ENCODE data around the gene ACOT7. TPM values are rescaled to one million over a fixed set of nuclear protein-coding genes. Genes with fewer than 3 reads are reported as not detected.

Gene ACOT7
- total RNA-seq, 1 experiment from 2014 or later: 36.2 TPM

- Mint-ChIP-seq H3K9me3 (ENCODE audit: low read depth, unreplicated experiment) (no peaks in the 10 kb centered on the region), H3K27me3 (ENCODE audit: unreplicated experiment) (no peaks in the 10 kb centered on the region), H3K4me1 (ENCODE audit: low read depth, unreplicated experiment) (no peaks in the 10 kb centered on the region), H3K36me3 (ENCODE audit: insufficient read depth, unreplicated experiment) (peaks cover 5% of the 10 kb centered on the region), H3K27ac (ENCODE audit: unreplicated experiment) (no peak overlapping the region), H3K4me3 (ENCODE audit: low read depth, unreplicated experiment) (no peak overlapping the region)
- TF ChIP-seq, protein P1, sequence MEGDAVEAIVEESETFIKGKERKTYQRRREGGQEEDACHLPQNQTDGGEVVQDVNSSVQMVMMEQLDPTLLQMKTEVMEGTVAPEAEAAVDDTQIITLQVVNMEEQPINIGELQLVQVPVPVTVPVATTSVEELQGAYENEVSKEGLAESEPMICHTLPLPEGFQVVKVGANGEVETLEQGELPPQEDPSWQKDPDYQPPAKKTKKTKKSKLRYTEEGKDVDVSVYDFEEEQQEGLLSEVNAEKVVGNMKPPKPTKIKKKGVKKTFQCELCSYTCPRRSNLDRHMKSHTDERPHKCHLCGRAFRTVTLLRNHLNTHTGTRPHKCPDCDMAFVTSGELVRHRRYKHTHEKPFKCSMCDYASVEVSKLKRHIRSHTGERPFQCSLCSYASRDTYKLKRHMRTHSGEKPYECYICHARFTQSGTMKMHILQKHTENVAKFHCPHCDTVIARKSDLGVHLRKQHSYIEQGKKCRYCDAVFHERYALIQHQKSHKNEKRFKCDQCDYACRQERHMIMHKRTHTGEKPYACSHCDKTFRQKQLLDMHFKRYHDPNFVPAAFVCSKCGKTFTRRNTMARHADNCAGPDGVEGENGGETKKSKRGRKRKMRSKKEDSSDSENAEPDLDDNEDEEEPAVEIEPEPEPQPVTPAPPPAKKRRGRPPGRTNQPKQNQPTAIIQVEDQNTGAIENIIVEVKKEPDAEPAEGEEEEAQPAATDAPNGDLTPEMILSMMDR (IDR thresholded peaks at IDR 0.05; ENCODE audit: unreplicated experiment): no peak
- intact Hi-C loops (cut with micrococcal nuclease; ENCODE audit: unreplicated experiment): no loop called here
- DNase-seq: no peak
- CTCF ChIA-PET: no interaction called here
- no TSS peak for BruUV-seq (replicated peaks)
These were observed 134.9 kb downstream of the ACOT7 start for GRCh38 chr1:6258675-6259074.

GRCh38 chr1:6257541-6258069 lies 136.0 kb downstream of the ACOT7 start:
- Mint-ChIP-seq H3K4me1 (ENCODE audit: low read depth, unreplicated experiment) (no peaks in the 10 kb centered on the region), H3K27ac (ENCODE audit: unreplicated experiment) (no peak overlapping the region), H3K4me3 (ENCODE audit: low read depth, unreplicated experiment) (no peak overlapping the region), H3K9me3 (ENCODE audit: low read depth, unreplicated experiment) (no peaks in the 10 kb centered on the region), H3K36me3 (ENCODE audit: insufficient read depth, unreplicated experiment) (peaks cover 5% of the 10 kb centered on the region), H3K27me3 (ENCODE audit: unreplicated experiment) (no peaks in the 10 kb centered on the region)
- CTCF ChIA-PET: no interaction called here
- TF ChIP-seq, protein P1 (IDR thresholded peaks at IDR 0.05; ENCODE audit: unreplicated experiment): no peak
- no peak for DNase-seq
- intact Hi-C loops (cut with micrococcal nuclease; ENCODE audit: unreplicated experiment): no loop called here
- BruUV-seq (replicated peaks): no TSS peak

DNA sequence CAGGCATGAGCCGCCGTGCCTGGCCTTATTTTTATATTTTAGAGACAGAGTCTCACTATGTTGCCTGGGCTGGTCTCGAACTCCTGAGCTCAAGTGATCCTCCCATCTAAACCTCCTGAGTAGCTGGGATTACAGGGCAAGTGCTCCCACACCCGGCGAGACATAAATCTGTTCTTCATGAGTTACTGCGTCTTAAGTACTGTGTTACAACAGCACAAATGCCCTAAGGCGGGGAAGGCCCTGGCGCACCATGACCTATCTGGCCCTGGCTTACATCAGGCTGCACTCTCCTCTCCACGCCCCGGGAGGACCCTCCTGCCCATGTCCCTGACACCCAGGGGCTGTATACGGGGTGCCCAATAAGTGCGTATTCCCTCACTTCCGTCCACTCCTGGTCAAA lies 136.9 kb downstream of the ACOT7 start:
- H3K27me3 Mint-ChIP-seq (ENCODE audit: unreplicated experiment): no peaks in the 10 kb centered on the region
- H3K4me3 Mint-ChIP-seq (ENCODE audit: low read depth, unreplicated experiment): no peak overlapping the region
- BruUV-seq (replicated peaks): no TSS peak
- H3K27ac Mint-ChIP-seq (ENCODE audit: unreplicated experiment): no peak overlapping the region
- no peaks in the 10 kb centered on the region for H3K4me1 Mint-ChIP-seq (ENCODE audit: low read depth, unreplicated experiment)
- TF ChIP-seq, protein P1 (IDR thresholded peaks at IDR 0.05; ENCODE audit: unreplicated experiment): no peak
- intact Hi-C loops (cut with micrococcal nuclease; ENCODE audit: unreplicated experiment): no loop called here
- CTCF ChIA-PET: no interaction called here
- no peak for DNase-seq
- peaks cover 5% of the 10 kb centered on the region for H3K36me3 Mint-ChIP-seq (ENCODE audit: insufficient read depth, unreplicated experiment)
- H3K9me3 Mint-ChIP-seq (ENCODE audit: low read depth, unreplicated experiment): no peaks in the 10 kb centered on the region

GRCh38 chr1:6254691-6255090 lies 138.9 kb downstream of the ACOT7 start:
- Mint-ChIP-seq H3K4me3 (ENCODE audit: low read depth, unreplicated experiment) (no peak overlapping the region), H3K27me3 (ENCODE audit: unreplicated experiment) (no peaks in the 10 kb centered on the region), H3K9me3 (ENCODE audit: low read depth, unreplicated experiment) (no peaks in the 10 kb centered on the region), H3K36me3 (ENCODE audit: insufficient read depth, unreplicated experiment) (peaks cover 2% of the 10 kb centered on the region), H3K4me1 (ENCODE audit: low read depth, unreplicated experiment) (no peaks in the 10 kb centered on the region), H3K27ac (ENCODE audit: unreplicated experiment) (no peak overlapping the region)
- BruUV-seq (replicated peaks): no TSS peak
- no peak for DNase-seq
- CTCF ChIA-PET: interaction anchor here (0.7 kb wide), 1 partner anchor 226 kb away, joined by 4 read pairs; no protein-coding TSS in a partner anchor
- TF ChIP-seq, protein P1 (IDR thresholded peaks at IDR 0.05; ENCODE audit: unreplicated experiment): no peak
- intact Hi-C loops (cut with micrococcal nuclease; ENCODE audit: unreplicated experiment): no loop called here
